Ascending aorta (tissue), 2 donors: ENCODE data around the gene TTLL5. TPM values are rescaled to one million over a fixed set of nuclear protein-coding genes. Genes with fewer than 3 reads are reported as not detected.

Experiments
- DNase-seq, 2 donors: peaks; one replicate each; pipeline ENCODE4 v3.0.0-alpha.2; 2019; ENCODE audit warnings: low spot score in 2 of 2
- H3K27ac ChIP-seq, 2 donors: fragments of 200-600 bp; sonication (generic); one replicate each; pipeline ENCODE4 v1.5.1; 2016 to 2017; ENCODE audit warnings: mild to moderate bottlenecking in 1 of 2
- H3K27me3 ChIP-seq: fragments of 200-600 bp; sonication (generic); one replicate; pipeline ENCODE4 v1.5.1; 2017
- H3K36me3 ChIP-seq, 2 donors: fragments of 200-600 bp; sonication (generic); one replicate each; pipeline ENCODE4 v1.5.1; 2016
- H3K4me1 ChIP-seq, 2 donors: fragments of 200-600 bp; sonication (generic); one replicate each; pipeline ENCODE4 v1.5.1; 2016 to 2017; ENCODE audit warnings: mild to moderate bottlenecking in 1 of 2
- H3K4me3 ChIP-seq, 2 donors: fragments of 200-600 bp; sonication (generic); one replicate each; pipeline ENCODE4 v1.5.1; 2016 to 2017; ENCODE audit warnings: mild to moderate bottlenecking in 1 of 2
- H3K9me3 ChIP-seq, 2 donors: fragments of 200-600 bp; sonication (generic); one replicate each; pipeline ENCODE4 v1.5.1; 2016
- intact Hi-C: fragments of 100-400 bp; cut with DNase I; formaldehyde crosslinking; loops from one replicate; pipeline ENCODE4 v1.15.1; 2023
- total RNA-seq: library from RNA; depleted of rRNA; stranded (reverse); fragments of >200 nt; gene quantifications from one replicate; pipeline ENCODE4 v1.1.0, GENCODE V29; 2016
- TF ChIP-seq, protein P1 (sequence below), 3 experiments: fragments of 200-600 bp in 2 of 3; fragments of 450-650 bp in 1 of 3; sonication (generic) in 2 of 3; IDR thresholded peaks; one replicate each; pipeline ENCODE4 v1.5.1; 2016 to 2019; ENCODE audit warnings: antibody characterized with exemption in 3 of 3, mild to moderate bottlenecking in 1 of 3, moderate library complexity in 1 of 3

The TTLL5 gene
- total RNA-seq, 1 donor from 2014 or later: 43.1 TPM

- Histone ChIP-seq H3K36me3 (peaks cover 0 to 4% of the 10 kb centered on the region in 2 donors), H3K27me3 (no peaks in the 10 kb centered on the region), H3K4me3 (no peak overlapping the region), H3K4me1 (no peaks in the 10 kb centered on the region), H3K27ac (no peak overlapping the region), H3K9me3 (no peaks in the 10 kb centered on the region)
- intact Hi-C loops: no loop called here
- no peak for DNase-seq
- TF ChIP-seq, protein P1, sequence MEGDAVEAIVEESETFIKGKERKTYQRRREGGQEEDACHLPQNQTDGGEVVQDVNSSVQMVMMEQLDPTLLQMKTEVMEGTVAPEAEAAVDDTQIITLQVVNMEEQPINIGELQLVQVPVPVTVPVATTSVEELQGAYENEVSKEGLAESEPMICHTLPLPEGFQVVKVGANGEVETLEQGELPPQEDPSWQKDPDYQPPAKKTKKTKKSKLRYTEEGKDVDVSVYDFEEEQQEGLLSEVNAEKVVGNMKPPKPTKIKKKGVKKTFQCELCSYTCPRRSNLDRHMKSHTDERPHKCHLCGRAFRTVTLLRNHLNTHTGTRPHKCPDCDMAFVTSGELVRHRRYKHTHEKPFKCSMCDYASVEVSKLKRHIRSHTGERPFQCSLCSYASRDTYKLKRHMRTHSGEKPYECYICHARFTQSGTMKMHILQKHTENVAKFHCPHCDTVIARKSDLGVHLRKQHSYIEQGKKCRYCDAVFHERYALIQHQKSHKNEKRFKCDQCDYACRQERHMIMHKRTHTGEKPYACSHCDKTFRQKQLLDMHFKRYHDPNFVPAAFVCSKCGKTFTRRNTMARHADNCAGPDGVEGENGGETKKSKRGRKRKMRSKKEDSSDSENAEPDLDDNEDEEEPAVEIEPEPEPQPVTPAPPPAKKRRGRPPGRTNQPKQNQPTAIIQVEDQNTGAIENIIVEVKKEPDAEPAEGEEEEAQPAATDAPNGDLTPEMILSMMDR (IDR thresholded peaks at IDR 0.05): no peak
Observed at GRCh38 chr14:75732888-75733287, 71.8 kb downstream of the TTLL5 start.

GRCh38 chr14:75734854-75735253, 73.8 kb downstream of the TTLL5 start:
- Histone ChIP-seq H3K36me3 (peaks cover 0 to 4% of the 10 kb centered on the region in 2 donors), H3K4me1 (peaks cover 0 to 2% of the 10 kb centered on the region in 2 donors), H3K9me3 (no peaks in the 10 kb centered on the region), H3K27ac (no peak overlapping the region), H3K4me3 (no peak overlapping the region), H3K27me3 (no peaks in the 10 kb centered on the region)
- intact Hi-C loops: no loop called here
- no peak for DNase-seq
- TF ChIP-seq, protein P1 (IDR thresholded peaks at IDR 0.05): no peak

DNA sequence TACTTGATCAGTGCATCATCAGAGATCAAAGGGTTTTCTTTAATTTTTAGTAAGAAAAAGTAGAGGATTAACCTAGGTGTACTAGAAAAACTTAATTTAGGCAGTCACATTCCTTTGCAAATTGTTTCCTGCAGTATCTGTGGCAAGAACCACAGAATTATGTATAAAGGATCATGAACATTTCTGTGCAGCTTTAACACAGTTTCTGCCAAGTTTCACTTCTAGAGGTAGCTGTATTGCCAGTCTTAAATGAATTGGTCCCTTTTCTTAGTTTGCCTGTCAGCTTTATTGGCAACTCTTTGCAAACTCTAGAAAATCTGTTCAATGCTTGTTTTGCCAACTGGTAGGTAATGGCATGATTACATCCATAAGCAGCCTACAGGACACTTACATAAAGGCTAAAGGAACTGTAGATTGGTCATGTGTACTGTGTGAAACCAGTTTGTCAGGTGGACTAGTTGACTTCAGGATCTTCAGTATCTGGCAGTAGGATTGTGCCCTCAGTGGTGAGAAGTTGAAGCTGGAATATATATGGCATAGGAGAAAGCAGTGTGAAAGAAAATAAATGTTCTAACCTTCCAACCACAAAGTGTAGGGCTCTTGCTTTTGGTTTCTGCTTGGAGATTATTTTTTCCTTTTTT, 75.9 kb downstream of the TTLL5 start:
- no peaks in the 10 kb centered on the region for H3K27me3 ChIP-seq
- TF ChIP-seq, protein P1 (IDR thresholded peaks at IDR 0.05): no peak

GRCh38 chr14:75738192-75738591, 77.1 kb downstream of the TTLL5 start:
- intact Hi-C loops: no loop called here
- H3K36me3 ChIP-seq: peaks cover 0 to under 1% of the 10 kb centered on the region in 2 donors
- no peak overlapping the region for H3K4me3 ChIP-seq
- TF ChIP-seq, protein P1 (IDR thresholded peaks at IDR 0.05): no peak
- DNase-seq: no peak
- peaks cover 0 to 2% of the 10 kb centered on the region in 2 donors for H3K4me1 ChIP-seq
- no peak overlapping the region for H3K27ac ChIP-seq
- H3K27me3 ChIP-seq: no peaks in the 10 kb centered on the region
- H3K9me3 ChIP-seq: no peaks in the 10 kb centered on the region

More for the DNA sequence above, 75.9 kb downstream of the TTLL5 start:
- Histone ChIP-seq H3K36me3 (peaks cover 0 to 4% of the 10 kb centered on the region in 2 donors), H3K27ac (no peak overlapping the region), H3K9me3 (no peaks in the 10 kb centered on the region), H3K4me1 (peaks cover 0 to 2% of the 10 kb centered on the region in 2 donors), H3K4me3 (no peak overlapping the region)
- intact Hi-C loops: no loop called here
- DNase-seq: no peak

GRCh38 chr14:75742867-75743266, 81.8 kb downstream of the TTLL5 start:
- H3K27ac ChIP-seq: no peak overlapping the region
- no peak overlapping the region for H3K4me3 ChIP-seq
- intact Hi-C loops: no loop called here
- H3K27me3 ChIP-seq: no peaks in the 10 kb centered on the region
- no peaks in the 10 kb centered on the region for H3K9me3 ChIP-seq
- no peak for DNase-seq
- H3K36me3 ChIP-seq: peaks cover 0 to 11% of the 10 kb centered on the region in 2 donors
- H3K4me1 ChIP-seq: peaks cover 0 to 2% of the 10 kb centered on the region in 2 donors
- TF ChIP-seq, protein P1 (IDR thresholded peaks at IDR 0.05): no peak
